HepG2 (cell line): ENCODE results near the gene EFNA2. TPM values are rescaled to one million over a fixed set of nuclear protein-coding genes. Genes with fewer than 3 reads are reported as not detected.
A peak's percentile ranks its signal among the peaks of the same experiment; 100 is the strongest.

Source experiments
- ATF6 ChIP-seq: sonication (generic); formaldehyde crosslinking; conservative IDR thresholded peaks from 2 replicates; pipeline ENCODE4 v1.4.0; 2020; ENCODE audit warnings: missing genetic modification reagents
- BATF2 ChIP-seq: sonication (generic); formaldehyde crosslinking; IDR thresholded peaks from 2 replicates; pipeline ENCODE4 v1.8.0; 2022; ENCODE audit warnings: mild to moderate bottlenecking, missing genetic modification reagents, moderate library complexity
- CENPBD1 ChIP-seq: sonication (generic); formaldehyde crosslinking; IDR thresholded peaks from 2 replicates; pipeline ENCODE4 v1.8.0; 2022; ENCODE audit warnings: missing genetic modification reagents, low read depth, mild to moderate bottlenecking, borderline replicate concordance
- DR1 ChIP-seq: sonication (generic); formaldehyde crosslinking; IDR thresholded peaks from 2 replicates; pipeline ENCODE4 v1.8.0; 2021; ENCODE audit warnings: mild to moderate bottlenecking, missing genetic modification reagents, inconsistent platforms
- PAWR ChIP-seq: sonication (generic); formaldehyde crosslinking; IDR thresholded peaks from 2 replicates; pipeline ENCODE4 v1.4.0; 2020; ENCODE audit warnings: missing genetic modification reagents, mild to moderate bottlenecking, borderline replicate concordance
- SIX1 ChIP-seq: sonication (generic); formaldehyde crosslinking; IDR thresholded peaks from 2 replicates; pipeline ENCODE4 v1.4.0; 2020; ENCODE audit warnings: missing genetic modification reagents, borderline replicate concordance
- TFAP4 ChIP-seq: sonication (generic); IDR thresholded peaks from 2 replicates; pipeline ENCODE4 v1.6.1; 2016; ENCODE audit warnings: low read depth, borderline replicate concordance
- ZBTB33 ChIP-seq: sonication (generic); formaldehyde crosslinking; IDR thresholded peaks from 2 replicates; pipeline ENCODE4 v1.4.0; 2020; ENCODE audit warnings: missing genetic modification reagents
- ZFP41 ChIP-seq: sonication (generic); formaldehyde crosslinking; IDR thresholded peaks from 2 replicates; pipeline ENCODE4 v1.4.0; 2020; ENCODE audit warnings: mild to moderate bottlenecking, missing genetic modification reagents, borderline replicate concordance
- ZMAT3 ChIP-seq: sonication (generic); formaldehyde crosslinking; conservative IDR thresholded peaks from 2 replicates; pipeline ENCODE4 v1.7.0; 2021; ENCODE audit warnings: missing genetic modification reagents
- ZNF550 ChIP-seq: sonication (generic); formaldehyde crosslinking; IDR thresholded peaks from 2 replicates; pipeline ENCODE4 v1.4.0; 2020; ENCODE audit warnings: mild to moderate bottlenecking, missing genetic modification reagents, borderline replicate concordance
- ZNF879 ChIP-seq: sonication (generic); formaldehyde crosslinking; IDR thresholded peaks from 2 replicates; pipeline ENCODE4 v1.8.1; 2023; ENCODE audit warnings: missing genetic modification reagents
- ZNF891 ChIP-seq: sonication (generic); formaldehyde crosslinking; IDR thresholded peaks from 2 replicates; pipeline ENCODE4 v1.5.0; 2020; ENCODE audit warnings: mild to moderate bottlenecking, missing genetic modification reagents
- polyA plus RNA-seq, 8 experiments: library from polyadenylated mRNA; depleted of rRNA in 3 of 8; stranded (reverse) in 7 of 8; unstranded in 1 of 8; fragments of >200 nt; fragmentation: Illumina TruSeq in 4 of 8; extraction: Trizol in 4 of 8; gene quantifications; 2 replicates each; pipeline versions ENCODE4 v1.2.1 to v1.2.3, GENCODE V29; 2011 to 2016; ENCODE audit warnings: low read depth in 4 of 8, missing spikeins in 1 of 8, mixed read lengths in 1 of 8; ENCODE audit not compliant: insufficient read depth in 1 of 8
- total RNA-seq, 5 experiments: library from RNA; depleted of rRNA; stranded (reverse); fragments of >200 nt; fragmentation: Illumina TruSeq; extraction: Trizol; gene quantifications; 2 replicates each; pipeline ENCODE4 v1.2.3, GENCODE V29; 2016; ENCODE audit warnings: low read depth in 1 of 5

Gene EFNA2
- total and polyA plus RNA-seq, 2 of the 13 experiments (the other 11 are each of a cell fraction or from before 2014, with no cell fraction given): 6.0 to 9.9 TPM

- TF ChIP-seq ATF6 (CRISPR knock-in tag): peak; percentile 22; the same call in 1 of the 2 replicates
- TF ChIP-seq DR1 (CRISPR knock-in tag): no peak
- TF ChIP-seq PAWR (CRISPR knock-in tag): no peak
- no peak; the same call in 1 of the 2 replicates for TF ChIP-seq ZFP41
- no peak for TF ChIP-seq ZBTB33 (CRISPR knock-in tag)
- TF ChIP-seq BATF2 (CRISPR knock-in tag): no peak
- no peak for TF ChIP-seq SIX1
- no peak for TF ChIP-seq ZNF550
- TF ChIP-seq CENPBD1 (CRISPR knock-in tag): no peak
- peak; percentile 73; the same call in 1 of the 2 replicates for TF ChIP-seq TFAP4
- TF ChIP-seq ZMAT3 (CRISPR knock-in tag): peak; percentile 69; the same call in 1 of the 2 replicates
- peak; percentile 89 for TF ChIP-seq ZNF891
- no peak for TF ChIP-seq ZNF879 (CRISPR knock-in tag)
Observed at GRCh38 chr19:1259206-1259875, 26.3 kb upstream of the EFNA2 start (continued).
